CD14-positive monocyte (primary cell): Measurements from ENCODE around the gene SIDT2. TPM values are rescaled to one million over a fixed set of nuclear protein-coding genes. Genes with fewer than 3 reads are reported as not detected.

ENCODE experiments used
- DNase-seq, 3 donors: peaks; one replicate each; pipeline ENCODE4 v3.0.0-alpha.2; 2011 to 2022
- H2AFZ ChIP-seq: 2 replicates; pipeline ENCODE4 v1.6.0; 2012; ENCODE audit warnings: mild to moderate bottlenecking, low read depth, low read length, inconsistent platforms; ENCODE audit not compliant: insufficient read depth, poor library complexity, severe bottlenecking
- H3K27ac ChIP-seq, 2 donors: 1 replicate in 1 of 2; 2 replicates in 1 of 2; pipeline ENCODE4 v1.5.1; 2012 to 2013; ENCODE audit warnings: low read length in 2 of 2, control low read depth in 1 of 2, inconsistent platforms in 1 of 2, low read depth in 1 of 2, mild to moderate bottlenecking in 1 of 2
- H3K27me3 ChIP-seq, 2 donors: one replicate each; pipeline versions ENCODE4 v1.6.0 to v1.6.1; 2011 to 2013; ENCODE audit warnings: low read length in 2 of 2; ENCODE audit not compliant: control insufficient read depth in 2 of 2, insufficient read depth in 2 of 2
- H3K36me3 ChIP-seq, 2 donors: replicated peaks in 1 of 2; 1 replicate in 1 of 2; 2 replicates in 1 of 2; pipeline versions ENCODE4 v1.5.1 to v1.6.1; 2012 to 2013; ENCODE audit warnings: low read length in 2 of 2, control low read depth in 1 of 2, inconsistent platforms in 1 of 2, mild to moderate bottlenecking in 1 of 2; ENCODE audit not compliant: insufficient read depth in 2 of 2, control insufficient read depth in 1 of 2
- H3K4me1 ChIP-seq, 2 donors: 1 replicate in 1 of 2; 2 replicates in 1 of 2; pipeline versions ENCODE4 v1.5.1 to v1.6.1; 2012 to 2013; ENCODE audit warnings: low read length in 2 of 2, control low read depth in 1 of 2, inconsistent platforms in 1 of 2, mild to moderate bottlenecking in 1 of 2, moderate library complexity in 1 of 2; ENCODE audit not compliant: insufficient read depth in 2 of 2, control insufficient read depth in 1 of 2
- H3K4me2 ChIP-seq: replicated peaks from 2 replicates; pipeline ENCODE3; 2012; ENCODE audit warnings: low read length, moderate library complexity, mild to moderate bottlenecking; ENCODE audit not compliant: poor library complexity, severe bottlenecking; ENCODE audit errors: extremely low read depth
- H3K4me3 ChIP-seq, 3 experiments: fragments of 200-600 bp in 1 of 3; sonication (generic) in 1 of 3; replicated peaks in 1 of 3; 1 replicate in 2 of 3; 2 replicates in 1 of 3; pipeline ENCODE4 v1.5.1; 2011 to 2013; ENCODE audit warnings: low read length in 3 of 3, mild to moderate bottlenecking in 3 of 3, control low read depth in 2 of 3, low read depth in 2 of 3, inconsistent platforms in 1 of 3, moderate library complexity in 1 of 3
- H3K79me2 ChIP-seq: 2 replicates; pipeline ENCODE4 v1.6.0; 2012; ENCODE audit warnings: mild to moderate bottlenecking, control low read depth, inconsistent platforms, low read length, moderate library complexity; ENCODE audit not compliant: insufficient read depth
- H3K9ac ChIP-seq: 2 replicates; pipeline ENCODE4 v1.6.0; 2017; ENCODE audit warnings: low read length, mild to moderate bottlenecking; ENCODE audit not compliant: insufficient read depth, poor library complexity, severe bottlenecking
- H3K9me3 ChIP-seq, 2 donors: replicated peaks in 1 of 2; 1 replicate in 1 of 2; 2 replicates in 1 of 2; pipeline versions ENCODE4 v1.5.1 to v1.6.1; 2012 to 2013; ENCODE audit warnings: low read length in 2 of 2, control low read depth in 1 of 2; ENCODE audit not compliant: control insufficient read depth in 1 of 2, insufficient read depth in 1 of 2
- H4K20me1 ChIP-seq: 2 replicates; pipeline ENCODE4 v1.6.0; 2012; ENCODE audit warnings: mild to moderate bottlenecking, low read length, control low read depth, moderate library complexity; ENCODE audit not compliant: insufficient read depth
- H3K27ac Mint-ChIP-seq, 7 donors: one replicate each; pipeline ENCODE4 v1.8.0; 2020; ENCODE audit warnings: mild to moderate bottlenecking in 7 of 7, mixed read lengths in 7 of 7, moderate library complexity in 6 of 7, inconsistent platforms in 2 of 7
- H3K27me3 Mint-ChIP-seq, 3 donors: one replicate each; pipeline ENCODE4 v1.8.0; 2021 to 2022; ENCODE audit warnings: low read depth in 3 of 3, mild to moderate bottlenecking in 3 of 3, mixed read lengths in 3 of 3, moderate library complexity in 3 of 3, inconsistent platforms in 1 of 3
- H3K36me3 Mint-ChIP-seq, 2 donors: one replicate each; pipeline ENCODE4 v1.8.0; 2020; ENCODE audit warnings: mixed read lengths in 2 of 2, inconsistent platforms in 1 of 2, mild to moderate bottlenecking in 1 of 2
- H3K4me1 Mint-ChIP-seq: one replicate; pipeline ENCODE4 v1.8.0; 2020; ENCODE audit warnings: mild to moderate bottlenecking, mixed read lengths
- H3K4me3 Mint-ChIP-seq, 2 donors: one replicate each; pipeline ENCODE4 v1.8.0; 2020; ENCODE audit warnings: mild to moderate bottlenecking in 2 of 2, mixed read lengths in 2 of 2, moderate library complexity in 1 of 2
- H3K9me3 Mint-ChIP-seq, 7 donors: one replicate each; pipeline ENCODE4 v1.8.0; 2020 to 2022; ENCODE audit warnings: mixed read lengths in 7 of 7, mild to moderate bottlenecking in 6 of 7, moderate library complexity in 6 of 7, inconsistent platforms in 2 of 7
- CTCF ChIP-seq: fragments of 200-600 bp; IDR thresholded peaks from one replicate; pipeline ENCODE4 v1.8.0; 2022; ENCODE audit warnings: antibody characterized with exemption, mild to moderate bottlenecking
- WGBS: methylation state at CpG from one replicate; pipeline ENCODE4 v1.1.5; 2013; ENCODE audit warnings: missing lambda C conversion rate; ENCODE audit not compliant: insufficient coverage; 5-methylcytosine and 5-hydroxymethylcytosine counted together
- intact Hi-C, 2 donors: fragments of 100-400 bp; cut with micrococcal nuclease; formaldehyde crosslinking; loops; one replicate each; pipeline versions ENCODE4 v1.15.0 to v1.15.1; 2023
- polyA plus RNA-seq, 3 donors: library from polyadenylated mRNA; depleted of rRNA in 1 of 3; unstranded in 2 of 3; stranded (reverse) in 1 of 3; fragments of 300-500 nt in 2 of 3; fragments of >200 nt in 1 of 3; fragmentation: Illumina TruSeq in 2 of 3; gene quantifications; 1 replicate in 2 of 3; 2 replicates in 1 of 3; pipeline ENCODE4 v1.2.3, GENCODE V29; 2012 to 2021

The SIDT2 gene
- polyA plus RNA-seq, 3 donors: 21.8 to 177 (median 41.8) TPM

- DNase-seq: no peak
- Mint-ChIP-seq H3K4me3 (no peak overlapping the region), H3K9me3 (no peaks in the 10 kb centered on the region), H3K27ac (peak overlapping the region in 2 of 7 donors; percentile 1 to 6), H3K36me3 (peaks cover 78 to 96% of the 10 kb centered on the region in 2 donors), H3K27me3 (peaks cover 0 to 3% (median 0%) of the 10 kb centered on the region in 3 donors), H3K4me1 (no peaks in the 10 kb centered on the region)
- Histone ChIP-seq H3K4me1 (no peaks in the 10 kb centered on the region), H2AFZ (no peak overlapping the region), H3K9ac (no peak overlapping the region), H3K4me3 (no peak overlapping the region), H3K27me3 (no peaks in the 10 kb centered on the region), H4K20me1 (no peaks in the 10 kb centered on the region), H3K27ac (no peak overlapping the region), H3K4me2 (no peak overlapping the region), H3K9me3 (no peaks in the 10 kb centered on the region), H3K36me3 (peaks cover 66 to 92% of the 10 kb centered on the region in 2 donors), H3K79me2 (no peaks in the 10 kb centered on the region)
- 98% methylated on average over 5 of the region's 7 CpGs for WGBS
- TF ChIP-seq CTCF: no peak
- intact Hi-C loops: no loop called here
Observed at GRCh38 chr11:117214404-117215110, 36.0 kb downstream of the SIDT2 start.

- H3K27me3 Mint-ChIP-seq: peaks cover 0 to 3% (median 0%) of the 10 kb centered on the region in 3 donors
- H3K27ac ChIP-seq: no peak overlapping the region
- H3K4me3 Mint-ChIP-seq: no peak overlapping the region
- intact Hi-C loops: no loop called here
- H3K9me3 ChIP-seq: no peaks in the 10 kb centered on the region
- H3K9ac ChIP-seq: no peak overlapping the region
- H3K9me3 Mint-ChIP-seq: no peaks in the 10 kb centered on the region
- H3K27ac Mint-ChIP-seq: peak overlapping the region in 2 of 7 donors; percentile 21 to 83
- no peaks in the 10 kb centered on the region for H3K79me2 ChIP-seq
- H3K4me1 Mint-ChIP-seq: peaks cover 6% of the 10 kb centered on the region
- peaks cover 79 to 96% of the 10 kb centered on the region in 2 donors for H3K36me3 Mint-ChIP-seq
- 93% methylated on average over 3 of the region's 11 CpGs for WGBS
- H3K4me2 ChIP-seq: no peak overlapping the region
- H3K4me1 ChIP-seq: peaks cover 0 to 3% of the 10 kb centered on the region in 2 donors
- no peaks in the 10 kb centered on the region for H3K27me3 ChIP-seq
- no peaks in the 10 kb centered on the region for H4K20me1 ChIP-seq
- no peak for TF ChIP-seq CTCF
- H2AFZ ChIP-seq: no peak overlapping the region
- DNase-seq: no peak
- no peak overlapping the region for H3K4me3 ChIP-seq
- peaks cover 90 to 95% of the 10 kb centered on the region in 2 donors for H3K36me3 ChIP-seq
Observed at GRCh38 chr11:117217141-117218084, 38.9 kb downstream of the SIDT2 start.
